GM18508 (cell line): Measurements from ENCODE around the gene C1QC.

Experiments
- ATAC-seq: cut with Tn5 transposase; IDR thresholded peaks from one replicate; pipeline ENCODE4 v1.9.1; 2021; ENCODE audit warnings: moderate number of reproducible peaks; ENCODE audit not compliant: insufficient read depth, unreplicated experiment

C1QC gene

GRCh38 chr1:22618056-22618455 lies 25.4 kb upstream of the C1QC start:
- no peak for ATAC-seq

- no peak for ATAC-seq
Observed at GRCh38 chr1:22619252-22619651, 24.2 kb upstream of the C1QC start.

- no peak for ATAC-seq
Observed at GRCh38 chr1:22619798-22620197, 23.6 kb upstream of the C1QC start.

GRCh38 chr1:22621761-22622160 lies 21.7 kb upstream of the C1QC start:
- no peak for ATAC-seq

GRCh38 chr1:22625262-22625925 lies 18.0 kb upstream of the C1QC start:
- no peak for ATAC-seq

GRCh38 chr1:22626237-22627157 lies 16.9 kb upstream of the C1QC start:
- no peak for ATAC-seq

- no peak for ATAC-seq
Observed at GRCh38 chr1:22627331-22627730, 16.1 kb upstream of the C1QC start.

GRCh38 chr1:22628698-22629444 lies 14.6 kb upstream of the C1QC start:
- ATAC-seq = no peak

GRCh38 chr1:22629886-22630285 lies 13.5 kb upstream of the C1QC start:
- ATAC-seq = no peak

GRCh38 chr1:22633697-22634463 lies 9.6 kb upstream of the C1QC start:
- ATAC-seq = no peak

- no peak for ATAC-seq
Observed at GRCh38 chr1:22635436-22635835, 8.0 kb upstream of the C1QC start.

- ATAC-seq = no peak
Observed at GRCh38 chr1:22636353-22636752, 7.1 kb upstream of the C1QC start, which contains the start of gene C1QA. TSS of gene C1QA (plus strand) at chr1:22636628. CDS start at chr1:22637617, 989 bp downstream.

GRCh38 chr1:22636927-22637326 lies 6.5 kb upstream of the C1QC start:
- no peak for ATAC-seq

GRCh38 chr1:22637907-22638445 lies 5.5 kb upstream of the C1QC start:
- ATAC-seq = no peak

GRCh38 chr1:22638476-22639234 lies 4.8 kb upstream of the C1QC start:
- ATAC-seq = no peak

- no peak for ATAC-seq
Observed at GRCh38 chr1:22639286-22639685, 4.1 kb upstream of the C1QC start.

- ATAC-seq = no peak
Observed at GRCh38 chr1:22641247-22641646, 2.2 kb upstream of the C1QC start.

GRCh38 chr1:22641906-22642636 lies 1.4 kb upstream of the C1QC start:
- no peak for ATAC-seq
